Central memory CD4-positive, alpha-beta T cell (primary cell): ENCODE measurements around the gene ACAA1.
"Not testable (repeated sequence)": the region's sequence is repeated elsewhere in the genome, so short reads cannot be mapped to it uniquely, and the experiment has no call there.

Source experiments
- DNase-seq: peaks from one replicate; pipeline ENCODE4 v3.0.0; 2022

ACAA1 gene

DNA sequence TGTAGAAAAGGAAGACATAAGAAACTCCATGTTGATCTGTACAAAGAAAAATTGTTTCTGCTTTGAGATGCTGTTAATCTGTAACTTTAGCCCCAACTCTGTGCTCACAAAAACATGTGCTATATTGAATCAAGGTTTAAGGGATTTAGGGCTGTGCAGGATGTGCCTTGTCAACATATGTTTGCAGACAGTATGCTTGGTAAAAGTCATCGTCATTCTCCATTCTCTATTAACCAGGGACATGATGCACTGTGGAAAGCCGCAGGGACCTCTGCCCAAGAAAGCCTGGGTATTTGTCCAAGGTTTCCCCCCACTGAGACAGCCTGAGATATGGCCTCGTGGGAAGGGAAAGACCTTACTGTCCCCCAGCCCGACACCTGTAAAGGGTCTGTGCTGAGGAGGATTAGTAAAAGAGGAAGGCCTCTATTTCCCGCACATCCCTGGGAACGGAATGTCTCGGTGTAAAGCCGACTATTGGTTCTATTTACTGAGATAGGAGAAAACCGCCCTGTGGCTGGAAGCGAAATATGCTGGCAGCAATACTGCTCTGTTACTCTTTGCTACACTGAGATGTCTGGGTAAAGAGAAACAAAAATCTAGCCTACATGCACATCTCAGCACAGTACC, 2.3 kb downstream of the ACAA1 start:
- not testable (repeated sequence) for DNase-seq

GRCh38 chr3:38133557-38134405, 3.1 kb downstream of the ACAA1 start:
- DNase-seq = no peak

GRCh38 chr3:38133209-38133556, 3.7 kb downstream of the ACAA1 start:
- no peak for DNase-seq

- no peak for DNase-seq
These were observed 5.1 kb downstream of the ACAA1 start for GRCh38 chr3:38131621-38132369.

DNA sequence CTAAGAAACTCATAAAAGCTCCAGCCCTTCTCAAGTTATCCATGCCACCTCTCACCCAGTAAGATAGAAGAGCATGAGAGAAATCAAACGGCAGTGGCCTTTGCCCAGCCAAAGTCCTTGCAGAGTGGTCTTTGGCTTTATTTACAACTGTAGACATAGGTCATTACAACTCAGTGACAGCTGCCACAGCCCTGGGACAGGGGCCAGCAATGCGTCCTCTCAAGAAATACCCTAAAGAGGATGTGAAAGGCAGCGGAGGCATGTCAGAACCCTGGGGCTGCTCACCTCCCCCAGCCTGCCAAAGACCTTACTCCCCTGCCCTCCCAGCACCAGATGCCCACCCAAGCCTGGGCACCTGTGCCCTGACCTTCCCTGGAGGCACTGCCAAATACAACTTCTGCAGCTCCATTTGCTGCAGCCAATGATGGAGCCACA, 6.3 kb downstream of the ACAA1 start:
- DNase-seq = no peak

DNA sequence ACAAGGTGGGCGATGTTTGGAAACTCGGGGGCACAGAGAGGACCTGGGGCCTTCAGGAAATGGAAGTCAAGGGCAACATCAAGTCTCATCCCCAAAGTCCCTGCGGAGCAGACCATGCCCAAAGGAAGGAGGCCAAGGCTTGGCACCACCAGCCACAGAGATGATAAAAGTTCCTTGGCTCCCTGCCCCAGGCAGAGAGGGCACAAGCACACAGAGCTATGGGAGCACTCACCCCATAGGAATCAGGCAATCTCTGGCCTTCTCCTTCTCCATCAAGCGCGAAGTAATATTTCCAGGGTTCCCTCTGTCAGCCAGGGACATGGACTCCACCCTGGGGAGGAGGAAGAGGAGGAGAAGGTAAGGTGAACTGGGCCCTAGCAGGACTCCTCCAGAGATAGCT, 7.9 kb downstream of the ACAA1 start:
- no peak for DNase-seq

GRCh38 chr3:38128303-38128655, 8.6 kb downstream of the ACAA1 start:
- no peak for DNase-seq

DNA sequence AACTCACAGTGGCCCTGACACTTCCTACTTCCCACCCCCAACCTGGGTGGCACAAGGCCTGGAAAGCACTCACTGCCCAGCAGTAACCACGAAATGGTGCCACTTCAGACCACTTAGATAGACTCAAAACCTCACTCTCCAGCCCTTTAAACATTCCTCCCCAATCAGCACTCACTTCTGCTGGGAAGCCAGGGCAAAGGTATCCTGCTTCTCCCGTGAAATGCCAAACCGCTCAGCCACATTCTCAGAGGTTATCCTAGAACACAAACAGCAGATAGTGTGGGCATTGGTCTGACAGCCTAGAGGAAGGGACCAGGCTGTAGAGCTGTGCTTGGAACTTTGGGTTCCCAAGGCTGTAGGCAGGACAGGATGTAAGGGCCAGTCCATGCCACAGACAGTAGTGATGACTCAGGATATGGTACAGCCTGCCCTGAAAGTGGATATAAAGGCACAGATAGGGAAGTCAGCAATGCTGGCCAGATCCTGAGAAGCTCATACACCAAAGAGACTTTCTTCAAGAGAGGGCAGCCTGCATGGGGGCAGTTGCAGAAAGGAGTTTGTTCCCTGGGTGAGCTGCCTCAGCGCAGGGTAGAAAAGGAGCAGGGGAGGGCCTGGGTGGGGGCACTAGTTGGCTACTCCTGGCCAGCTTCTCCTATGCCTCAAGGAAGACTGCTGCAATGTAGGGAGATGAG, 9.2 kb downstream of the ACAA1 start:
- DNase-seq = no peak

DNA sequence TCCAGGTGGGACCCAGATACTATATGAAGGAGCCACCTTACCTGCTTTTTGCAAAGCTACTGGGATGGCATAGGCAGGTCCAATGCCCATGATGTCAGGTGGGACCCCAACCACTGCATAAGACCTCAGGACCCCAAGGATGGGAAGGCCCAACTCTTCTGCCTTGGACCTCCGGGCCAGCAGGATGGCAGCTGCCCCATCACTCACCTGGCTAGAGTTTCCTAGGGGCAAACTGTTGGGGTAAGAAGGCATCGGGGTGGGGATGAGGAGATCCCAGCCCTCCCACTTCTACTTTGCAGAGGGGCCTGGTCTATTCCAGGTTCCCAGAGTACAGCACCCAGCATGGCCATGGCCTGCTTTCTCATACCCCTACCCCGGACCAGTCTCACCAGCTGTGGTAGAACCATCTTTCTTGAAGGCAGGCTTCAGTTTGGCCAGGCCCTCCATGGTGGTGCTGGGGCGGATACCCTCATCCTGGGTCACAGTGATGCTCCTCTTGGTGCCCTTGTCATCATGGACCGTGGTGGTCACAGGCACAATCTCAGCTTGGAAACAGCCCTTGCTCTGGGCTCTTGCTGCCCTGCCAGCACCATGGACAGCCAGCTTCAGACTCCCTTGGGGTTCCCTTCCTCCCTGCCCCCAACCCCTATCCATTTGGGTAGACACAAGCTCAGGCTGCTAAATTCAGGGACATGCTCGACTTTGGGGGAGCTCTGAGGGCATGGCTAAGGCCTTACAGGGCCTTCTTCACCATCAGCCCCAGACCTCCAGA, 10.6 kb downstream of the ACAA1 start:
- no peak for DNase-seq

GRCh38 chr3:38125305-38126120, 11.4 kb downstream of the ACAA1 start:
- no peak for DNase-seq

DNA sequence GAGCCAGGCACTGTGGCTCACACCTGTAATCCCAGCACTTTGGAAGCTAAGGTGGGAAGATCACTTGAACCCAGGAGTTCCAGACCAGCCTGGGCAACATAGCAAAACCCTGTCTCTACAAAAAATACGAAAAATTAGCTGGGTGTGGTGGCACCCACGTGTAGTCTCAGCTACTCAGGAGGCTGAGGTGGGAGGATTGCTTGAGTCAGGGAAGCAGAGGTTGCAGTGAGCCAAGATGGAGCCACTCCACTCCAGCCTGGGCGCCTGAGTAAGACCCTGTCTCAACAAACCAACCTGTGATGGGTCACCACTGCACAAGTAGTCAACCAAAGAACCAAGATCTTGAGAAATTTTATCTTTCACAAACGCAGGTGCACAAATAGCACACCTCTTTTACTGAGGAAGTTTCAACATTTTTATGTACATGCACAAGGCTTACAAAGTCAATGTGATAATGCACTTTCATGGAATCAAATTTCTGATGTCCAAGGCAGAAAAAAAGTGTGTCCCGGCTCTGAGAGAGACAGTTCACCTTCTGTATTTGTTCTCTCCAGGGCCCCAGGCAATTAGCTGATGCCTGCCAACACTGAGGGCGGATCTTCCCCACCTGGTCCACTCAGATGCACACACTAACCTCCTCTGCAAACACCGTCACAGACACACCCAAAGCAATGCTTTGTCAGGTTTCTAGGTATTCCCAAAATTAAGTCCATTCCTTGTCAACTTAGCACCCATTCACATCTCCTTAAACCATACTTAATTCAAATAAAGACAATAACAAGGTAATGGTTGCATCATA, 12.4 kb downstream of the ACAA1 start:
- no peak for DNase-seq

DNA sequence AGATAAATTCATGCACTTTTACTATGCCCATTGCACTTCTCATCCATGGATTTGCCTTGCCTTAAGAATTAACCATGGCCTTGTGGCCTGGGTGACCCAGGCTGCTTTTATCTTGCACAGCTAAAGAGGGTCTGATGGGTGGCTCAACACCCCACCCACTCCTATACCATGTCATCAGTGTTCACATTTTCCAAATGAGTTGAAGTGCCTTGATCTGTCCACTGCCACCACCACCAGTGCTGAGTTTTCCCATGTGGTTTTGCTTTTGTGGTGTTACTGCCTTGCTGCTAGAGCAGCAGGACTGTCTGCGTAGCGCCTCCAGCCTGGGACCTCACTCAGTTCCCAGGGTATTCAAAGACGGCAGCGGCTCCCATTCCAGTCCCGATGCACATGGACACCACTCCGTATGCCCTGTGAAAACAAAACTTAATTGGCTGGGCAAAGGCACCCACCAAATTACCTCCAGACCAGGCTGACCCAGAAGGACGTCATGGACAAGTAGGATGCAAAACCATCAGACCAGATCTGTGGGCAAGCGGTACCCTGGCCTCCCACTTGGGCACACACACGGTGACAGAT, 14.1 kb downstream of the ACAA1 start:
- no peak for DNase-seq

DNA sequence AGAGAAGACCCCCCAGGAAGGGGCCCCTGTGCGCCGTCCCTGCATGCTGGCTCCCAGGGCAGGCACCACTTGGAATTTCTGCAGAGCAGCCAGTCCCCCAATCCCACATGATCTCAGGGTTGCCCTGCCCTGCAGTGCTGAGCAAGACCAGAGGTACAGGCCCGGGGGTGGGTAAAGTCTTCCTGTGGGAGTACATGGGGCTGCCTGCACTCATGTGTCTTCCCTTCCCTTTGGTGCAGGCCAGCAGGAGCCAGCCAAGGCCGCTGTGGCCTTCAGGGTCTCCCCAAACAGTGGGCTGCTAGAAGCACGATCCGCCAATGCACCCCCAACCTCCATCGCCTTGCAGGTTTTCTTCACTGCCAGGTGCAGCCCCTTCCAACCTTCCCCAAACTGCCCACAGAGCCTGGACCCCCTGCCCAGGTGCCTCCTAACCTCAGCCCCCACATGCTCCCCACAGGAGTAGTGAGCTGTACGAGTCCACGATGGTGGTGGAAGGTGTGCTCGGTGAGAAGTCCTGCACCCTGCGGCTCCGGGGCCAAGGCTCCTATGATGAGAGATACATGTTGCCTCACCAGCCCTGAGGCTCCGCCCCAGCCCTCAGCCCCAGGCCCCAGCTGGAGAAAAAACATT, 15.0 kb downstream of the ACAA1 start:
- no peak for DNase-seq

GRCh38 chr3:38121451-38121831, 15.5 kb downstream of the ACAA1 start:
- no peak for DNase-seq

- DNase-seq = no peak
These were observed 16.1 kb downstream of the ACAA1 start for GRCh38 chr3:38120693-38121450.

- DNase-seq = no peak
These were observed 16.9 kb downstream of the ACAA1 start for GRCh38 chr3:38119821-38120692.

DNA sequence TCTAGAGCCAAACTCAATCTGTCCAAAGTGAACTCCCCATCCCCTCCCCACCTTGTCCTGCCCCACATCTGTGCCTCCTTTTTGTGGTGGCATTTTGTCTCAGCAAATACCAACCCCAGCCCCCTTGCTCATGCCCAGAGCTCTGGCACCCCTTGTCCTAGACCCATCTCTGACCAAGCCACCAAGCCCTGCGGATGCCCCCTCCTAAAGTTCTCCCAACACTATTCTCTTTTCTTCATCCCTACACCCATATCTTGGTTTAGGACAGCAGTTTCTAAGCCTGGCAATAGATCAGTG, 17.7 kb downstream of the ACAA1 start:
- DNase-seq = no peak
